HEK293T (cell line): Measurements from ENCODE around the gene GDPD5.

Experiments used
- CTCF ChIA-PET: fragments of 350-600 bp; formaldehyde crosslinking; extraction: SDS; loops from one replicate; lab custom pipeline; 2021; ENCODE audit warnings: antibody characterized with exemption, inconsistent platforms; lab: Yijun Ruan, JAX
- POLR2A ChIA-PET: fragments of 350-600 bp; formaldehyde crosslinking; extraction: SDS; loops from one replicate; lab custom pipeline; 2020; ENCODE audit warnings: antibody characterized with exemption, inconsistent platforms; lab: Yijun Ruan, JAX
- DNase-seq: peaks from one replicate; pipeline ENCODE4 v3.0.0; 2012; ENCODE audit warnings: mixed read lengths; ENCODE audit errors: extremely low spot score
- ARNT ChIP-seq: fragments of 450-650 bp; IDR thresholded peaks from 2 replicates; pipeline ENCODE4 v1.6.1; 2017; ENCODE audit warnings: mild to moderate bottlenecking
- BHLHE40 ChIP-seq: fragments of 450-650 bp; IDR thresholded peaks from 2 replicates; pipeline ENCODE4 v1.6.1; 2016; ENCODE audit warnings: mild to moderate bottlenecking, moderate library complexity, borderline replicate concordance
- CTBP1 ChIP-seq: fragments of 450-650 bp; IDR thresholded peaks from 2 replicates; pipeline ENCODE4 v1.6.1; 2016; ENCODE audit warnings: borderline replicate concordance
- ELF4 ChIP-seq: fragments of 450-650 bp; IDR thresholded peaks from 2 replicates; pipeline ENCODE4 v1.6.1; 2017; ENCODE audit warnings: antibody characterized with exemption
- FOXA1 ChIP-seq: fragments of 450-650 bp; IDR thresholded peaks from 2 replicates; pipeline ENCODE4 v1.6.1; 2016; ENCODE audit warnings: mild to moderate bottlenecking
- FOXK2 ChIP-seq: fragments of 450-650 bp; IDR thresholded peaks from 2 replicates; pipeline ENCODE4 v1.6.1; 2016; ENCODE audit warnings: mild to moderate bottlenecking
- FOXM1 ChIP-seq: fragments of 450-650 bp; IDR thresholded peaks from 2 replicates; pipeline ENCODE4 v1.6.1; 2017; ENCODE audit warnings: mild to moderate bottlenecking, borderline replicate concordance
- HDGF ChIP-seq: fragments of 450-650 bp; IDR thresholded peaks from 2 replicates; pipeline ENCODE4 v1.6.1; 2017; ENCODE audit warnings: antibody characterized with exemption, borderline replicate concordance
- L3MBTL2 ChIP-seq: fragments of 450-650 bp; conservative IDR thresholded peaks from 2 replicates; pipeline ENCODE4 v1.6.1; 2016; ENCODE audit warnings: mild to moderate bottlenecking
- LEF1 ChIP-seq: fragments of 450-650 bp; IDR thresholded peaks from 2 replicates; pipeline ENCODE4 v1.6.1; 2017; ENCODE audit warnings: mild to moderate bottlenecking, borderline replicate concordance
- NFRKB ChIP-seq: fragments of 450-650 bp; IDR thresholded peaks from 2 replicates; pipeline ENCODE4 v1.6.1; 2016; ENCODE audit warnings: mild to moderate bottlenecking, moderate library complexity
- SP1 ChIP-seq: fragments of 450-650 bp; IDR thresholded peaks from 2 replicates; pipeline ENCODE4 v1.6.1; 2017
- SUZ12 ChIP-seq: fragments of 450-650 bp; IDR thresholded peaks from 2 replicates; pipeline ENCODE4 v1.6.1; 2016; ENCODE audit warnings: mild to moderate bottlenecking
- TARDBP ChIP-seq: fragments of 450-650 bp; IDR thresholded peaks from 2 replicates; pipeline ENCODE4 v1.6.1; 2016
- ZNF384 ChIP-seq: fragments of 450-650 bp; IDR thresholded peaks from 2 replicates; pipeline ENCODE4 v1.6.1; 2016
- TF ChIP-seq, protein P1 (sequence below): fragments of 450-650 bp; IDR thresholded peaks from 2 replicates; pipeline ENCODE4 v1.6.1; 2016

The GDPD5 gene

DNA sequence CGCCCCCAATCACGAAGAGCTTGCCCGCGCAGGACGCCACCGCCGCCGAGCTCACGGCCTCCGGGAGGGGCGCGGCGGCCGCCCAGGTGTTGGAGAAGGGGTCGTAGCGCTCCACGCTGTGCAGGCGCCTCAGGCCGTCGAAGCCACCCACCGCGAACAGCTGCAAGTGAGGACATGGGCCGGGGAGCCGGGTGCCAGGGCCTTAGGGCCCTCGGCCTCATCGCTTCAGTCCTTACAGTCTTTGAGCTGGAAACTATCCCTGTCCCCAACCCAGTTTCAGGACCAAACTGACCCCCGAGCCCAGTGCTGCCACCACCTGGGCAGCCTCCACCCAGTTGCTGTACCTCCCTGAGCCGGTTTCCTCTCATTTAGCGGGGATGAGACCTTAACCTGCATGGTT, 100.3 kb downstream of the GDPD5 start:
- no peak for TF ChIP-seq FOXM1
- no peak for TF ChIP-seq L3MBTL2
- no peak for TF ChIP-seq ELF4
- TF ChIP-seq, protein P1, sequence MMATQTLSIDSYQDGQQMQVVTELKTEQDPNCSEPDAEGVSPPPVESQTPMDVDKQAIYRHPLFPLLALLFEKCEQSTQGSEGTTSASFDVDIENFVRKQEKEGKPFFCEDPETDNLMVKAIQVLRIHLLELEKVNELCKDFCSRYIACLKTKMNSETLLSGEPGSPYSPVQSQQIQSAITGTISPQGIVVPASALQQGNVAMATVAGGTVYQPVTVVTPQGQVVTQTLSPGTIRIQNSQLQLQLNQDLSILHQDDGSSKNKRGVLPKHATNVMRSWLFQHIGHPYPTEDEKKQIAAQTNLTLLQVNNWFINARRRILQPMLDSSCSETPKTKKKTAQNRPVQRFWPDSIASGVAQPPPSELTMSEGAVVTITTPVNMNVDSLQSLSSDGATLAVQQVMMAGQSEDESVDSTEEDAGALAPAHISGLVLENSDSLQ: no peak
- TF ChIP-seq SP1: no peak
- no peak for TF ChIP-seq NFRKB
- TF ChIP-seq FOXA1: no peak
- no peak for TF ChIP-seq TARDBP
- TF ChIP-seq SUZ12: no peak
- TF ChIP-seq HDGF: no peak
- TF ChIP-seq ARNT: no peak
- TF ChIP-seq CTBP1: no peak
- TF ChIP-seq ZNF384: no peak
- no peak for TF ChIP-seq FOXK2
- no peak for TF ChIP-seq BHLHE40
- TF ChIP-seq LEF1: no peak
- CTCF ChIA-PET: interaction anchor here (0.7 to 1.5 kb wide), 2 partner anchors 36 to 245 kb away, joined by 3 to 5 read pairs; no protein-coding TSS in a partner anchor
- POLR2A ChIA-PET: interaction anchor here (1.7 kb wide), 1 partner anchor 25 kb away, joined by 6 read pairs; no protein-coding TSS in a partner anchor
- DNase-seq: peak; percentile 45

DNA sequence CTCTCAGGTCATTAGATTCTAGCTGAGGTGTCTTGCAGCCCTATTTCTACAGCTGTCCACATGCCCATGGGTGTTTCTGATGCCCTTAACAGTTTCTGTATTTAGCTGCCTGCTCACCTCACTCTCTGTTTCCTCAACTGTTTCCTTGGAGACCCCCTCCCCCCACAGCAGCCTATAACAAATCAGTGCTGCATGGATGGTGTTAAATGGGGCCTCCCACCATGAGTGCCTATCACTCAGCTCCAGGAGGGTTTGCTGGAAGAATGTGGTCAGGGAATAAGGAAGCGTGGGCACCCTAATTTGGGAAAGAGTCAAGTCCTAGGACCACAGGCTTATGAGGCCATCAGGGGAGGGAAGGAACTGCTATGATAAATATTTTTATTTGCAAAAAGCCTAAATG, 101.3 kb downstream of the GDPD5 start:
- CTCF ChIA-PET: no interaction called here
- POLR2A ChIA-PET: interaction anchor here (0.6 kb wide), 1 partner anchor 24 kb away, joined by 3 read pairs; no protein-coding TSS in a partner anchor
- TF ChIP-seq FOXK2: no peak
- DNase-seq: no peak

DNA sequence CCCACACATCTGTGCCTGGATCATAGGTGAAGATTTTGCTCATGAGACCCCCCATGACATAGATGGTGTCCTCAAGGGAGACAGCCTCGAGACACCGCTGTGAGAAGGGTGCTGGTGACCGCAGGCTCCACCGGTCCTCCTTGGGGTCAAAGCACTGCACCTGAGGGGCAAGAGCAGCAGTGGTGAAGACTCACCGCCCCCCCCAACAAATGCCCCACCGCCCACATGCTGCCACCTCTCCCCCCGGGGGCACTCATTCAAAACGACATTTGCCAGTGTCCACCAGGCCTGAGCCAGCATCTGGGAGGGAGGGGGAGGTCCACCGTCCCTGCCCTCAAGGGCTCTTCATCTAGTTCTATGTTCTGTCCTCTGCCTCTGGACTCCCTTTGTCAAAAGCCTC, 102.0 kb downstream of the GDPD5 start:
- CTCF ChIA-PET: interaction anchor here (0.7 kb wide), 1 partner anchor 33 kb away, joined by 3 read pairs; no protein-coding TSS in a partner anchor
- POLR2A ChIA-PET: no interaction called here
- no peak for DNase-seq
- TF ChIP-seq L3MBTL2 (no peak), HDGF (no peak), ARNT (no peak), BHLHE40 (no peak), FOXM1 (no peak), FOXA1 (no peak), LEF1 (no peak), ELF4 (no peak), FOXK2 (no peak), SUZ12 (no peak), NFRKB (no peak)
- TF ChIP-seq, protein P1: no peak

DNA sequence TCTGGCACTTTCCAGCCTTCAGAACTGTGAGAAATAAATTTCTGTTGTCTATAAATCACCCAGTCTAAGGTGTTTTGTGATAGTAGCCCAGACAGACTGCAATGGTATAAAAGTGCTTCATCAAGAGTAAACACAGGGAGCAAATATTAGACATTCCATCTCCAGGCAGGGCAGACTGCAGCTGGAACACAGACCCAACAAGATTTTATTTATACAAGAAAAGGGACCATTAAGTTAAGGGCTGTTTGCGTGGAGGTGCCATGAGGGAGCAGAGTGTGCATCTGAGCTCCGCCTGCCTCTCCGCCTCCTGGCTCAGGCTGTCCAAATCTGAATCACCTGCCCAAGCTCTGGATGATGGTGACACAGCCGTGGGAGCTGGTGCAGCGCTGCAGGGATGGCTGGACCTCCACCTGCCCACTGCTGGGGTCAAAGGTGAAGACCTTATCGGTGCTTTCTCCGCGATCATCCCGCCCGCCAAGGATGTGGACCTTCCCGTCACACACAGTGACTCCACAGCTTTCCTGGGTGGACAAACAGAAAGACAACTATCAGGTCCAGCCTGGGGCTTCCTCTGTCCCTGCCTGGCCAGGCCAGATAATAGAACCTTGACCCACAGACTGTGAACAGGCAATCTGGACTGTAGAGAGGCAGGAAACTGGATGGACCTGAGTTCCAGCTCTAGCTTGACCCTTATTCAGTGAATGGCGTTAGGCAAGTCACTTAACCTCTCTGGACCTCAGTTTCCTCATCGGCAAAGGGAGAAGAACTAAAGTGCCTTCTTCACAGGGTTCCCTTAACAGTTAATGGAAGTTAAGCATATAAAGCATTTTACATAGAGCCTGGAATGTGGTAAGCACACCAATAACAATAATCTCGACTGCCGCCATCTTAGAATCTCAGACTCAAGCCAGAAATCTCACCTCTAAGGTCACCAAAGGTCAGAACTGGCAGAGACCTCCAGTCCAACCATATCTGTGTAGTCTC, 103.2 kb downstream of the GDPD5 start:
- no peak for TF ChIP-seq NFRKB
- TF ChIP-seq SUZ12: no peak
- TF ChIP-seq ELF4: no peak
- no peak for TF ChIP-seq ZNF384
- TF ChIP-seq SP1: no peak
- no peak for TF ChIP-seq ARNT
- no peak for TF ChIP-seq FOXM1
- no peak for TF ChIP-seq LEF1
- TF ChIP-seq FOXA1: no peak
- no peak for TF ChIP-seq BHLHE40
- no peak for TF ChIP-seq L3MBTL2
- no peak for TF ChIP-seq TARDBP
- no peak for TF ChIP-seq HDGF
- TF ChIP-seq FOXK2: no peak
- no peak for TF ChIP-seq CTBP1
- TF ChIP-seq, protein P1: no peak
- POLR2A ChIA-PET: no interaction called here
- CTCF ChIA-PET: no interaction called here
- no peak for DNase-seq

DNA sequence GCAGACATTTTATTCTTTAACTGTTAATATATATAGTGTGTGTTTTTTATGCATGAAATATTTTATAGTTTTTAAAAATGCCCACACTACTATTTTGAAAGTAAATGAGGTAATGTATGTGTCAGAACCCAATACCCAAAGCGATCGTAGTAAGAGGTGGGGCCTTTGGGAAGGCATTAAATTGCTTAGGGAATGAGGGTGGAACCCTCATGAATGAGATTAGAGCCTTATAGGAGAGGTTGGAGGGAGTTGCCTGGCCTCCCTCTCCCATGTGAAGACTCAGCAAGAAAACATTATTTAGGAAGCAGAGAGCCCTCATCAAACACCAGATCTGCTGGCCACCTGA, 103.9 kb downstream of the GDPD5 start:
- TF ChIP-seq LEF1: no peak
- TF ChIP-seq TARDBP: no peak
- no peak for TF ChIP-seq BHLHE40
- no peak for TF ChIP-seq SP1
- TF ChIP-seq CTBP1: no peak
- TF ChIP-seq ARNT: no peak
- no peak for TF ChIP-seq NFRKB

DNA sequence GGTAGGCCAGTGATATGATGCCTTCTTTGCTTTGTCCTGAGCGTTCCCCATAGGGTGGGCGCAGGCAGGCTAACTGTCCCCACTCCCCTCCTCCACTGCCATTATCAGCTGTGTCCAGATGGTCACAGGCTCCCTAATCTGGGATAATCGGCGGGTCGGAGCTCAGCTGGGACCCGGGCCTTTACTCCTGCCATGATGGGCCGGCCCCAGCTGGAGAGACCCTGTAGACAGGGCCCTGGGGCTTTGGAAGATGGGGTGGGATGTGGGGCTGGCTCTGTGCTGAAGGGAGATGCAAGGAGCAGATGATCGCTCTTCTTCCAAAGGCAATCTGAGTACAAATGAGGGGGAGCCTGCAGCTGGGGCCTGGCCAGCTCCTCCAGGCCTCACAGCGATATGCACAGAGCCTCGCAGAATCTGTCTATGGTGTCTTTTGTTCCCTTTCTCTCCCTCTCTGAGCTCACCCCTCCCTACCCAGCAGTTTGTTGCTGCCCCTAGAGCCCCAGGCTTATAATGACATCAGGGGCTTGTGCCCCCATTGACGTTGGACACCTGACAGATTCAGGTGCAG, 104.6 kb downstream of the GDPD5 start:
- ChIA-PET POLR2A (no interaction called here), CTCF (no interaction called here)
- DNase-seq: no peak
- TF ChIP-seq FOXK2 (no peak), SP1 (no peak), BHLHE40 (no peak), HDGF (no peak), CTBP1 (no peak), FOXA1 (no peak), TARDBP (no peak), ZNF384 (no peak), ARNT (no peak), ELF4 (no peak), SUZ12 (no peak), FOXM1 (no peak), LEF1 (no peak), NFRKB (no peak)
- TF ChIP-seq, protein P1: no peak

More for the DNA sequence above, 103.9 kb downstream of the GDPD5 start:
- ChIA-PET CTCF (no interaction called here), POLR2A (no interaction called here)
- no peak for DNase-seq
